HEK293 (cell line): Measurements from ENCODE around the gene INO80E.

ENCODE experiments used
- EGR2 ChIP-seq: fragments of 450-650 bp; formaldehyde crosslinking; IDR thresholded peaks from 2 replicates; pipeline ENCODE4 v1.5.1; 2016; ENCODE audit warnings: low read depth, missing biosample characterization, missing genetic modification characterization
- GFI1B ChIP-seq: fragments of 450-650 bp; formaldehyde crosslinking; IDR thresholded peaks from 2 replicates; pipeline ENCODE4 v1.5.1; 2016; ENCODE audit warnings: missing biosample characterization, missing genetic modification characterization
- GLIS1 ChIP-seq: fragments of 450-650 bp; formaldehyde crosslinking; IDR thresholded peaks from 2 replicates; pipeline ENCODE4 v1.5.1; 2016; ENCODE audit warnings: missing biosample characterization, missing genetic modification characterization
- IKZF3 ChIP-seq: fragments of 450-650 bp; IDR thresholded peaks from 2 replicates; pipeline ENCODE4 v1.5.0; 2018; ENCODE audit warnings: missing biosample characterization, mild to moderate bottlenecking, missing genetic modification characterization, moderate library complexity
- KLF1 ChIP-seq: fragments of 450-650 bp; formaldehyde crosslinking; IDR thresholded peaks from 2 replicates; pipeline ENCODE4 v1.5.1; 2016; ENCODE audit warnings: missing biosample characterization, missing genetic modification characterization
- KLF16 ChIP-seq: fragments of 450-650 bp; formaldehyde crosslinking; IDR thresholded peaks from 2 replicates; pipeline ENCODE4 v1.5.1; 2017; ENCODE audit warnings: missing biosample characterization, missing genetic modification characterization
- KLF7 ChIP-seq: fragments of 450-650 bp; formaldehyde crosslinking; IDR thresholded peaks from 2 replicates; pipeline ENCODE4 v1.5.1; 2016; ENCODE audit warnings: missing biosample characterization, missing genetic modification characterization, borderline replicate concordance
- MEIS1 ChIP-seq: sonication (generic); formaldehyde crosslinking; IDR thresholded peaks from 2 replicates; pipeline ENCODE4 v1.8.1; 2022; ENCODE audit warnings: missing genetic modification reagents, mild to moderate bottlenecking, borderline replicate concordance
- MZF1 ChIP-seq: fragments of 450-650 bp; formaldehyde crosslinking; IDR thresholded peaks from 2 replicates; pipeline ENCODE4 v1.5.1; 2017; ENCODE audit warnings: missing biosample characterization, missing genetic modification characterization, borderline replicate concordance
- PATZ1 ChIP-seq: fragments of 450-650 bp; formaldehyde crosslinking; IDR thresholded peaks from 2 replicates; pipeline ENCODE4 v1.5.1; 2016; ENCODE audit warnings: missing biosample characterization, missing genetic modification characterization
- REPIN1 ChIP-seq: fragments of 450-650 bp; formaldehyde crosslinking; IDR thresholded peaks from 2 replicates; pipeline ENCODE4 v1.5.1; 2017; ENCODE audit warnings: missing biosample characterization, missing genetic modification characterization, low read depth
- SP7 ChIP-seq: fragments of 450-650 bp; formaldehyde crosslinking; IDR thresholded peaks from 2 replicates; pipeline ENCODE4 v1.5.1; 2016; ENCODE audit warnings: missing biosample characterization, missing genetic modification characterization
- YY1 ChIP-seq: fragments of 450-650 bp; formaldehyde crosslinking; IDR thresholded peaks from 2 replicates; pipeline ENCODE4 v1.5.1; 2018; ENCODE audit warnings: missing biosample characterization, missing genetic modification characterization
- ZBTB8A ChIP-seq: fragments of 450-650 bp; formaldehyde crosslinking; IDR thresholded peaks from 2 replicates; pipeline ENCODE4 v1.5.1; 2016; ENCODE audit warnings: missing biosample characterization, missing genetic modification characterization
- ZEB2 ChIP-seq: fragments of 450-650 bp; formaldehyde crosslinking; IDR thresholded peaks from 2 replicates; pipeline ENCODE4 v1.5.1; 2016; ENCODE audit warnings: missing biosample characterization, missing genetic modification characterization
- ZNF155 ChIP-seq: fragments of 450-650 bp; formaldehyde crosslinking; IDR thresholded peaks from 2 replicates; pipeline ENCODE4 v1.5.1; 2016; ENCODE audit warnings: missing biosample characterization, missing genetic modification characterization
- ZNF169 ChIP-seq: fragments of 450-650 bp; formaldehyde crosslinking; IDR thresholded peaks from 2 replicates; pipeline ENCODE4 v1.5.1; 2016; ENCODE audit warnings: missing biosample characterization, missing genetic modification characterization
- ZNF274 ChIP-seq, 2 experiments: fragments of 200-500 bp in 1 of 2; fragments of 450-650 bp in 1 of 2; sonication (Bioruptor generic) in 1 of 2; formaldehyde crosslinking in 1 of 2; IDR thresholded peaks; 2 replicates each; pipeline versions ENCODE4 v1.5.1 to v1.6.1; 2014 to 2016; ENCODE audit warnings: borderline replicate concordance in 1 of 2, inconsistent platforms in 1 of 2, low read length in 1 of 2, missing biosample characterization in 1 of 2, missing genetic modification characterization in 1 of 2
- ZNF335 ChIP-seq: fragments of 450-650 bp; formaldehyde crosslinking; conservative IDR thresholded peaks from 2 replicates; pipeline ENCODE4 v1.5.1; 2016; ENCODE audit warnings: missing biosample characterization, missing genetic modification characterization
- ZNF501 ChIP-seq: fragments of 450-650 bp; formaldehyde crosslinking; IDR thresholded peaks from 2 replicates; pipeline ENCODE4 v1.5.1; 2016; ENCODE audit warnings: missing biosample characterization, missing genetic modification characterization
- ZNF600 ChIP-seq: fragments of 450-650 bp; formaldehyde crosslinking; IDR thresholded peaks from 2 replicates; pipeline ENCODE4 v1.5.1; 2016; ENCODE audit warnings: missing biosample characterization, missing genetic modification characterization
- ZNF629 ChIP-seq: fragments of 450-650 bp; formaldehyde crosslinking; IDR thresholded peaks from 2 replicates; pipeline ENCODE4 v1.5.1; 2017; ENCODE audit warnings: missing biosample characterization, missing genetic modification characterization
- ZNF692 ChIP-seq: fragments of 450-650 bp; formaldehyde crosslinking; IDR thresholded peaks from 2 replicates; pipeline ENCODE4 v1.5.1; 2016; ENCODE audit warnings: missing biosample characterization, missing genetic modification characterization
- ZXDB ChIP-seq: fragments of 450-650 bp; formaldehyde crosslinking; IDR thresholded peaks from 2 replicates; pipeline ENCODE4 v1.5.1; 2016; ENCODE audit warnings: missing biosample characterization, missing genetic modification characterization
- TF ChIP-seq, protein P1 (sequence below): fragments of 450-650 bp; formaldehyde crosslinking; conservative IDR thresholded peaks from 2 replicates; pipeline ENCODE4 v1.5.1; 2016; ENCODE audit warnings: low read depth, missing biosample characterization, missing genetic modification characterization
- TF ChIP-seq, protein P2 (sequence below): fragments of 450-650 bp; formaldehyde crosslinking; IDR thresholded peaks from 2 replicates; pipeline ENCODE4 v1.5.1; 2016; ENCODE audit warnings: missing biosample characterization, missing genetic modification characterization
- TF ChIP-seq, protein P3 (sequence below): fragments of 450-650 bp; IDR thresholded peaks from 2 replicates; pipeline ENCODE4 v1.5.1; 2018; ENCODE audit warnings: missing biosample characterization, mild to moderate bottlenecking, missing genetic modification characterization

Gene INO80E

DNA sequence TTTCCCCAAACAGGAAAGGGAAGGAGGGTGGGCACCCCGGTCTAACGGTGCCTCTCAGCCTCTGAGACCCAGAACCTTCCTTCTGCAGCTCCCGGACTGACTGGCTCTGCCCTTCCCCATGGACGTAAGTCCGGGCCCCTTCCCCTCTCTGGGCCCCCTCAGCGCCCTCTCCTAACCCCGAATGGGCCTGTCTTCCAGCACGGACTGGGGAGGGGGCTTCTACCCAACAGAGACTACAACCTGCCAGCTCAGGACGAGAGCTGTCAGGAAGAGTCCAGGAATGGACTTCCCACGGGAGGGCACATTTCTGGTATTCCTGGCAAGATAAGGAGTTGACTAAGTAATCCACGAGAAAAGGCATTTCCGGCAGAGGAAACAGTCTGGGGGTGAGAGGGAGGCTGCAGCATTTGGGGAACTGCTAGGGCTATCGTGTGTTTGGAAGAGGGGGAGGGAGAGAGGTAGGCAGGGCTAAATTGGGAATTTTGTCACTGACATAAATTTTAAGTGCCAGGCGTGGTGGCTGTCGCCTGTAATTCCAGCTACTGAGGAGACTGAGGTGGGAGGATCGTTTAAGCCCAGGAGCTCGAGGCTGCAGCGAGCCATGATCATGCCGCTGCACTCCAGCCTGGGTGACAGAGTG, 57.5 kb downstream of the INO80E start (continued):
- peak; percentile 87 for TF ChIP-seq PATZ1 (tag by site-specific recombination)
- peak; percentile 85 for TF ChIP-seq EGR2 (tag by site-specific recombination)
- 0 out of 2 replicates have a peak, but pooled peaks have one; percentile 26 for TF ChIP-seq KLF7 (tag by site-specific recombination)
- peak; percentile 49 for TF ChIP-seq ZNF692 (tag by site-specific recombination)
- peak; percentile 21 for TF ChIP-seq ZNF629
- TF ChIP-seq ZNF169: no peak
- TF ChIP-seq ZNF600 (tag by site-specific recombination): peak; percentile 65
- peak; percentile 80; the same call in 1 of the 2 replicates for TF ChIP-seq SP7 (tag by site-specific recombination)
- peak; percentile 10 for TF ChIP-seq ZXDB
- peak; percentile 13; the same call in 1 of the 2 replicates for TF ChIP-seq ZEB2
- TF ChIP-seq ZNF335: peak; percentile 92
- no peak for TF ChIP-seq YY1 (tag by site-specific recombination)
- peak; percentile 82 for TF ChIP-seq ZBTB8A (tag by site-specific recombination)
- TF ChIP-seq GLIS1: peak; percentile 23
- TF ChIP-seq, protein P1, sequence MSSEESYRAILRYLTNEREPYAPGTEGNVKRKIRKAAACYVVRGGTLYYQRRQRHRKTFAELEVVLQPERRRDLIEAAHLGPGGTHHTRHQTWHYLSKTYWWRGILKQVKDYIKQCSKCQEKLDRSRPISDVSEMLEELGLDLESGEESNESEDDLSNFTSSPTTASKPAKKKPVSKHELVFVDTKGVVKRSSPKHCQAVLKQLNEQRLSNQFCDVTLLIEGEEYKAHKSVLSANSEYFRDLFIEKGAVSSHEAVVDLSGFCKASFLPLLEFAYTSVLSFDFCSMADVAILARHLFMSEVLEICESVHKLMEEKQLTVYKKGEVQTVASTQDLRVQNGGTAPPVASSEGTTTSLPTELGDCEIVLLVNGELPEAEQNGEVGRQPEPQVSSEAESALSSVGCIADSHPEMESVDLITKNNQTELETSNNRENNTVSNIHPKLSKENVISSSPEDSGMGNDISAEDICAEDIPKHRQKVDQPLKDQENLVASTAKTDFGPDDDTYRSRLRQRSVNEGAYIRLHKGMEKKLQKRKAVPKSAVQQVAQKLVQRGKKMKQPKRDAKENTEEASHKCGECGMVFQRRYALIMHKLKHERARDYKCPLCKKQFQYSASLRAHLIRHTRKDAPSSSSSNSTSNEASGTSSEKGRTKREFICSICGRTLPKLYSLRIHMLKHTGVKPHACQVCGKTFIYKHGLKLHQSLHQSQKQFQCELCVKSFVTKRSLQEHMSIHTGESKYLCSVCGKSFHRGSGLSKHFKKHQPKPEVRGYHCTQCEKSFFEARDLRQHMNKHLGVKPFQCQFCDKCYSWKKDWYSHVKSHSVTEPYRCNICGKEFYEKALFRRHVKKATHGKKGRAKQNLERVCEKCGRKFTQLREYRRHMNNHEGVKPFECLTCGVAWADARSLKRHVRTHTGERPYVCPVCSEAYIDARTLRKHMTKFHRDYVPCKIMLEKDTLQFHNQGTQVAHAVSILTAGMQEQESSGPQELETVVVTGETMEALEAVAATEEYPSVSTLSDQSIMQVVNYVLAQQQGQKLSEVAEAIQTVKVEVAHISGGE: peak; percentile 48
- peak; percentile 33; the same call in 1 of the 2 replicates for TF ChIP-seq KLF1 (tag by site-specific recombination)
- TF ChIP-seq, protein P2, sequence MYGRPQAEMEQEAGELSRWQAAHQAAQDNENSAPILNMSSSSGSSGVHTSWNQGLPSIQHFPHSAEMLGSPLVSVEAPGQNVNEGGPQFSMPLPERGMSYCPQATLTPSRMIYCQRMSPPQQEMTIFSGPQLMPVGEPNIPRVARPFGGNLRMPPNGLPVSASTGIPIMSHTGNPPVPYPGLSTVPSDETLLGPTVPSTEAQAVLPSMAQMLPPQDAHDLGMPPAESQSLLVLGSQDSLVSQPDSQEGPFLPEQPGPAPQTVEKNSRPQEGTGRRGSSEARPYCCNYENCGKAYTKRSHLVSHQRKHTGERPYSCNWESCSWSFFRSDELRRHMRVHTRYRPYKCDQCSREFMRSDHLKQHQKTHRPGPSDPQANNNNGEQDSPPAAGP (tag by site-specific recombination): peak; percentile 93
- no peak for TF ChIP-seq GFI1B (tag by site-specific recombination)
- TF ChIP-seq IKZF3 (tag by site-specific recombination): peak; percentile 81
- peak; percentile 56; the same call in 1 of the 2 replicates for TF ChIP-seq MZF1 (tag by site-specific recombination)
- TF ChIP-seq, protein P3, sequence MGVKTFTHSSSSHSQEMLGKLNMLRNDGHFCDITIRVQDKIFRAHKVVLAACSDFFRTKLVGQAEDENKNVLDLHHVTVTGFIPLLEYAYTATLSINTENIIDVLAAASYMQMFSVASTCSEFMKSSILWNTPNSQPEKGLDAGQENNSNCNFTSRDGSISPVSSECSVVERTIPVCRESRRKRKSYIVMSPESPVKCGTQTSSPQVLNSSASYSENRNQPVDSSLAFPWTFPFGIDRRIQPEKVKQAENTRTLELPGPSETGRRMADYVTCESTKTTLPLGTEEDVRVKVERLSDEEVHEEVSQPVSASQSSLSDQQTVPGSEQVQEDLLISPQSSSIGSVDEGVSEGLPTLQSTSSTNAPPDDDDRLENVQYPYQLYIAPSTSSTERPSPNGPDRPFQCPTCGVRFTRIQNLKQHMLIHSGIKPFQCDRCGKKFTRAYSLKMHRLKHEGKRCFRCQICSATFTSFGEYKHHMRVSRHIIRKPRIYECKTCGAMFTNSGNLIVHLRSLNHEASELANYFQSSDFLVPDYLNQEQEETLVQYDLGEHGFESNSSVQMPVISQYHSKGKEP (tag by site-specific recombination): peak; percentile 38; the same call in 1 of the 2 replicates
- TF ChIP-seq ZNF155 (tag by site-specific recombination): no peak
- no peak for TF ChIP-seq REPIN1 (tag by site-specific recombination)
- TF ChIP-seq ZNF274 (IDR thresholded peaks at IDR 0.05; ENCODE audit: low read length): no peak
- TF ChIP-seq ZNF274 (tag by site-specific recombination; IDR thresholded peaks at IDR 0.05; ENCODE audit: borderline replicate concordance): no peak
- no peak for TF ChIP-seq ZNF501
- peak; percentile 79 for TF ChIP-seq KLF16 (tag by site-specific recombination)
- TF ChIP-seq MEIS1 (CRISPR knock-in tag): 0 out of 2 replicates have a peak, but pooled peaks have one; percentile 51
